HCT116 (cell line): ENCODE data around the gene FGFR4. TPM values are rescaled to one million over a fixed set of nuclear protein-coding genes. Genes with fewer than 3 reads are reported as not detected.
A peak's percentile ranks its signal among the peaks of the same experiment; 100 is the strongest.

Experiments
- ATAC-seq: fragments of 200-7000 bp; cut with Tn5 transposase; 2 replicates; pipeline ENCODE4 v1.9.1; 2020; ENCODE audit warnings: mild to moderate bottlenecking, moderate library complexity
- BruUV-seq: library from RNA; stranded (reverse); fragments of 400-500 nt; replicated peaks from 2 replicates; lab custom pipeline; 2021; lab: Mats Ljungman, UMichigan
- CTCF ChIA-PET: fragments of 300-600 bp; sonication (Branson Sonifier 250); formaldehyde crosslinking; loops from one replicate; lab custom pipeline; 2021; ENCODE audit warnings: antibody characterized with exemption; lab: Charles Lee
- POLR2A ChIA-PET: fragments of 300-600, 350-600 bp; sonication (Branson Sonifier 250); formaldehyde crosslinking; loops from one replicate; lab custom pipeline; 2021; ENCODE audit warnings: antibody characterized with exemption; lab: Charles Lee
- RAD21 ChIA-PET, 2 experiments: fragments of 300-600 bp; sonication (Branson Sonifier 250); formaldehyde crosslinking; loops; one replicate each; lab custom pipeline; 2023; ENCODE audit warnings: low total read pairs in 2 of 2; ENCODE audit not compliant: uncharacterized antibody in 2 of 2, unreplicated experiment in 2 of 2, low non-redundant PET in 1 of 2; lab: Charles Lee
- DNase-seq: peaks from one replicate; pipeline ENCODE4 v3.0.0-alpha.2; 2010; ENCODE audit warnings: low read depth, low spot score
- H2AFZ ChIP-seq: fragments of 200-600 bp; shearing (Covaris generic), sonication (generic); 2 replicates; pipeline ENCODE4 v1.6.1; 2017; ENCODE audit warnings: low read depth, mixed run types, mixed read lengths, antibody characterized with exemption, low read length; ENCODE audit not compliant: poor library complexity, severe bottlenecking
- H3K27ac ChIP-seq: 2 replicates; pipeline ENCODE4 v1.5.1; 2012; ENCODE audit warnings: low read depth, low read length
- H3K27me3 ChIP-seq: fragments of 200-600 bp; sonication (generic); 2 replicates; pipeline ENCODE4 v1.6.1; 2016; ENCODE audit warnings: mixed run types, low read length, mixed read lengths; ENCODE audit not compliant: insufficient read depth
- H3K36me3 ChIP-seq, 2 experiments: fragments of 200-500 bp in 1 of 2; fragments of 200-600 bp in 1 of 2; sonication (Bioruptor generic) in 1 of 2; sonication (generic) in 1 of 2; 2 replicates each; pipeline versions ENCODE4 v1.5.1 to v1.6.1; 2014 to 2016; ENCODE audit warnings: low read length in 2 of 2, inconsistent platforms in 1 of 2, mixed read lengths in 1 of 2, mixed run types in 1 of 2; ENCODE audit not compliant: insufficient read depth in 2 of 2, control insufficient read depth in 1 of 2
- H3K4me1 ChIP-seq, 2 experiments: fragments of 200-600 bp in 1 of 2; sonication (generic) in 1 of 2; 2 replicates each; pipeline versions ENCODE4 v1.5.1 to v1.6.1; 2012 to 2017; ENCODE audit warnings: low read length in 2 of 2, inconsistent platforms in 1 of 2, mild to moderate bottlenecking in 1 of 2, mixed read lengths in 1 of 2, mixed run types in 1 of 2, moderate library complexity in 1 of 2; ENCODE audit not compliant: insufficient read depth in 2 of 2, control insufficient read depth in 1 of 2
- H3K4me2 ChIP-seq: fragments of 200-600 bp; sonication (generic); 2 replicates; pipeline ENCODE4 v1.6.1; 2017; ENCODE audit warnings: mixed run types, low read length, mixed read lengths
- H3K4me3 ChIP-seq, 2 experiments: fragments of 200-600 bp in 1 of 2; sonication (generic) in 1 of 2; replicated peaks in 1 of 2; 2 replicates each; pipeline ENCODE4 v1.5.1; 2011 to 2016; ENCODE audit warnings: low read length in 2 of 2, control low read depth in 1 of 2, low read depth in 1 of 2, mild to moderate bottlenecking in 1 of 2, mixed read lengths in 1 of 2, mixed run types in 1 of 2
- H3K79me2 ChIP-seq: fragments of 200-600 bp; sonication (generic); 2 replicates; pipeline ENCODE4 v1.6.1; 2017; ENCODE audit warnings: mild to moderate bottlenecking, mixed run types, low read length, moderate library complexity, mixed read lengths; ENCODE audit not compliant: insufficient read depth
- H3K9ac ChIP-seq: fragments of 200-600 bp; sonication (generic); 2 replicates; pipeline ENCODE4 v1.6.1; 2016; ENCODE audit warnings: low read length, mixed read lengths
- H3K9me2 ChIP-seq: fragments of 200-600 bp; sonication (generic), shearing (Covaris generic); 2 replicates; pipeline ENCODE4 v1.6.1; 2017; ENCODE audit warnings: mixed run types, mild to moderate bottlenecking, moderate library complexity; ENCODE audit not compliant: insufficient read depth
- H3K9me3 ChIP-seq, 2 experiments: fragments of 200-500 bp in 1 of 2; fragments of 200-600 bp in 1 of 2; sonication (Bioruptor generic) in 1 of 2; sonication (generic) in 1 of 2; 2 replicates each; pipeline ENCODE4 v1.6.1; 2014 to 2017; ENCODE audit warnings: low read length in 2 of 2, mixed read lengths in 2 of 2, inconsistent platforms in 1 of 2, low read depth in 1 of 2, mild to moderate bottlenecking in 1 of 2, mixed run types in 1 of 2, moderate library complexity in 1 of 2; ENCODE audit not compliant: control insufficient read depth in 1 of 2, insufficient read depth in 1 of 2
- H4K20me1 ChIP-seq: fragments of 200-600 bp; sonication (generic), shearing (Covaris generic); 2 replicates; pipeline ENCODE4 v1.6.1; 2017; ENCODE audit warnings: mixed run types, mild to moderate bottlenecking, moderate library complexity; ENCODE audit not compliant: insufficient read depth
- CEBPB ChIP-seq: IDR thresholded peaks from 2 replicates; pipeline ENCODE4 v1.6.1; 2012; ENCODE audit warnings: low read depth
- CTCF ChIP-seq, 3 experiments: fragments of 200-600 bp in 1 of 3; sonication (generic) in 1 of 3; IDR thresholded peaks in 2 of 3; conservative IDR thresholded peaks in 1 of 3; 2 replicates each; pipeline ENCODE4 v1.5.1; 2012 to 2017; ENCODE audit warnings: low read depth in 2 of 3, low read length in 2 of 3, antibody characterized with exemption in 1 of 3, borderline replicate concordance in 1 of 3, control low read depth in 1 of 3, mild to moderate bottlenecking in 1 of 3, mixed read lengths in 1 of 3, mixed run types in 1 of 3, moderate library complexity in 1 of 3; ENCODE audit not compliant: insufficient read depth in 1 of 3
- FOSL1 ChIP-seq: IDR thresholded peaks from 2 replicates; pipeline ENCODE4 v1.6.1; 2012; ENCODE audit warnings: low read depth
- POLR2AphosphoS5 ChIP-seq: IDR thresholded peaks from 2 replicates; pipeline ENCODE4 v1.6.1; 2011; ENCODE audit warnings: mild to moderate bottlenecking, low read depth, low read length, moderate library complexity
- ZBTB33 ChIP-seq: IDR thresholded peaks from 2 replicates; pipeline ENCODE4 v1.6.1; 2011; ENCODE audit warnings: mild to moderate bottlenecking, low read length, moderate library complexity; ENCODE audit not compliant: insufficient replicate concordance; ENCODE audit errors: extremely low read depth
- ZFX ChIP-seq: fragments of 450-650 bp; IDR thresholded peaks from 2 replicates; pipeline ENCODE4 v1.6.1; 2017
- intact Hi-C: fragments of 100-400 bp; cut with micrococcal nuclease; formaldehyde crosslinking; loops from 2 replicates; pipeline ENCODE4 v1.10.0; 2022
- total RNA-seq: library from RNA; stranded (reverse); gene quantifications from one replicate; pipeline ENCODE4 v1.2.1, GENCODE V29; 2021; ENCODE audit not compliant: unreplicated experiment

The FGFR4 gene
- total RNA-seq, 1 experiment from 2014 or later = 78.1 TPM

- BruUV-seq = no TSS peak
- RAD21 ChIA-PET = no interaction called here
- Histone ChIP-seq H3K27me3 (no peaks in the 10 kb centered on the region), H3K9me3 (no peaks in the 10 kb centered on the region), H3K9me2 (no peaks in the 10 kb centered on the region), H3K36me3 (no peaks in the 10 kb centered on the region), H3K4me3 (no peak overlapping the region), H3K9ac (no peak overlapping the region), H3K79me2 (no peaks in the 10 kb centered on the region), H3K4me1 (0 out of 4 replicates have a peak, but pooled peaks cover 0 to 4% of the 10 kb centered on the region in 2 experiments), H3K4me2 (no peak overlapping the region), H4K20me1 (no peaks in the 10 kb centered on the region), H3K27ac (no peak overlapping the region), H2AFZ (no peak overlapping the region)
- POLR2A ChIA-PET = interaction anchor here (2.1 kb wide), 1 partner anchor 9 kb away, joined by 6 read pairs; the partner anchor contains the start of gene FGFR4
- DNase-seq (no peak), ATAC-seq (peak; percentile 72)
- TF ChIP-seq POLR2AphosphoS5 (no peak), ZBTB33 (no peak)
- intact Hi-C loops = no loop called here
- CTCF ChIA-PET = no interaction called here
Observed at GRCh38 chr5:177077335-177077734, 9.4 kb upstream of the FGFR4 start.

- no peak for DNase-seq
- ChIA-PET RAD21 (no interaction called here), POLR2A (no interaction called here), CTCF (interaction anchor here (1.5 kb wide), 1 partner anchor 8 kb away, joined by 5 read pairs; no protein-coding TSS in a partner anchor)
- Histone ChIP-seq H3K4me3 (no peak overlapping the region), H3K27ac (no peak overlapping the region), H3K27me3 (no peaks in the 10 kb centered on the region), H3K79me2 (no peaks in the 10 kb centered on the region), H3K9ac (no peak overlapping the region), H4K20me1 (no peaks in the 10 kb centered on the region), H3K4me2 (no peak overlapping the region), H3K36me3 (no peaks in the 10 kb centered on the region), H3K4me1 (0 out of 4 replicates have a peak, but pooled peaks cover 0 to 4% of the 10 kb centered on the region in 2 experiments), H2AFZ (no peak overlapping the region), H3K9me3 (no peaks in the 10 kb centered on the region), H3K9me2 (no peaks in the 10 kb centered on the region)
- TF ChIP-seq FOSL1 = no peak
- no peak for TF ChIP-seq CTCF (IDR thresholded peaks at IDR 0.05 in 2 of 3, conservative IDR thresholded peaks at IDR 0.05 in 1 of 3; ENCODE audit: borderline replicate concordance in 1 of 3, insufficient read depth in 1 of 3, low read depth in 2 of 3, low read length in 2 of 3)
- TF ChIP-seq CEBPB = no peak
- no peak for TF ChIP-seq ZFX
- BruUV-seq = no TSS peak
- ATAC-seq = no peak
- intact Hi-C loops = no loop called here
Observed at GRCh38 chr5:177079606-177080005, 7.1 kb upstream of the FGFR4 start.
